G401 (cell line): Measurements from ENCODE around the gene KISS1R. TPM values are rescaled to one million over a fixed set of nuclear protein-coding genes. Genes with fewer than 3 reads are reported as not detected.
"Not testable (repeated sequence)": the region's sequence is repeated elsewhere in the genome, so short reads cannot be mapped to it uniquely, and the experiment has no call there.

ENCODE experiments used
- DNase-seq: peaks from one replicate; pipeline ENCODE4 v3.0.0-alpha.2; 2015; ENCODE audit warnings: low spot score
- in situ Hi-C: cut with HindIII; loops from 2 replicates; pipeline ENCODE4 v1.10.0; 2016; ENCODE audit warnings: low sequenced_read_pairs, mixed read lengths
- total RNA-seq: library from RNA; depleted of rRNA; stranded (reverse); fragments of >200 nt; shearing (Covaris generic); gene quantifications from 2 replicates; pipeline ENCODE4 v1.2.3, GENCODE V29; 2014

KISS1R gene
- total RNA-seq, 1 experiment from 2014 or later = 1.8 TPM

- in situ Hi-C loops = no loop called here
- no peak for DNase-seq
These were observed 28.5 kb downstream of the KISS1R start for GRCh38 chr19:945401-946252.

DNA sequence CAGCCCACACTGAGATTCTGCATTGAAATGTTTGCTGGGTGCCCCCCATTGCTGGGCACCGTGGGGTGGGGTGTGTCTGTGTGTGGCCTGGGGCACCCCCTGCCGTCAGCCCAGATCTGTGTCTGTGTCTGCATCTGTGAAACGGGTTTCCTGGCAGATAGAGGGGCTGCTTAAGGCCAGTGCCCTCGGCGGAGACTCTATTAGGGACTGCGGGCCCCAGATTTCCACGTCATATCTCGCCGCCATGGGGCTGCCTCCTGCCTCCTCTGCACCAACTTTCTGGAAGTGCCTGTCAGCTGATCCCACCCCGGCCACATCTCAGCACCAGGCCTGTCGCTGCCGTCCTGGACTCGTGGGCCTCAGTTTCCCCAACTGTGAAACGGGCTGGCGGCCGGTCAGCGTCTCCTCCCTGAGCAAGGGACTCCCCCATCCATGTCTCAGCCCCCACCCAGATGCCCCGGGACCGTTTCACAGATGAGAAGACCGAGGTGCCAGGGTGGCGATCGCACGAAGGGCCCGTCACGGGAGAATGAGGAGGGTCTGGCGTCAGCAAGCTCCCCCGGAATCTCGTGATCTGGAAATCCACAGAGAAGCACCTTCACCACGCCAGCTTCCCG, 30.1 kb downstream of the KISS1R start:
- DNase-seq = no peak
- in situ Hi-C loops = no loop called here

- in situ Hi-C loops = no loop called here
These were observed 30.8 kb downstream of the KISS1R start for GRCh38 chr19:947707-948539.

GRCh38 chr19:948842-949496, 31.8 kb downstream of the KISS1R start:
- DNase-seq = no peak
- in situ Hi-C loops = no loop called here

More at GRCh38 chr19:947707-948539, 30.8 kb downstream of the KISS1R start:
- no peak for DNase-seq

- in situ Hi-C loops = no loop called here
- DNase-seq = no peak
These were observed 33.4 kb downstream of the KISS1R start for GRCh38 chr19:950352-951066.

GRCh38 chr19:952049-952679, 35.0 kb downstream of the KISS1R start:
- in situ Hi-C loops = no loop called here
- no peak for DNase-seq

DNA sequence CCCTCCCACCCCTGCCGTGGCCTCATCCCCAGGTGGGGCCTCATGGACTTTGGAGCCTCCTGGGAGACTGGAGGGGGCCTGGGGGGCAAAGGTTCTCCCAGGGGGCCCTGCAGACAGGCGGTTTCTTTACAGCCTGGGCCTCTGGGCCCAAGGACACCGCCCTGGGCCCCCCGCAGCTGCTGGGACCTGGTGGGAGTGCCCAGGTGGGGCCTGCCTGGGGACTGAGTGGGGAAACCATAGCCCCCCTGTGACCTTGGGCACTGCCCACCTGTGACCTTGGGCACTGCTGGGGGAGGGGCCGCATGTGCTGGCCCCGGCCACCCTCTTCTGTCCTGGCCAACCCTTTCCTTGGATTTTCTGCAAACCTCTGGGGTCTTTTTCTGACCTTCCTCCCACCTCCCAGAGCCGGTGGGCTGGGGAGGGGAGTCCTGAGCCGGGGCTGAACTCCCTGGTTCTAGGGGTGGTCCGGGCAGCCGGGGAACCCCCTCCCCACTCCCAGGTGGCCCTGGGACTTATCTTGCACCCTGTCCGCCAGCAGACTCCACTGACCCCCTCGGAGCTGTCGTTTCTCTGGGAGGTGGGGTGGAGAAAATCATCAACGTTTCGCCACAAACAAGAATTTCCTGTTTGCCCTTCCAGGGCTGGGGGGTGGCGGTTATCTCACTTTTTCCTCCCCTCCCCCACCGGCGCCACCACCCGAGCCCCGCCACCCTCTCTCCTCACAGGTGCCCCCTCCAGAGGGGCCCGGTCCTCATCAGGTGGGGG, 35.7 kb downstream of the KISS1R start:
- in situ Hi-C loops = no loop called here
- no peak for DNase-seq

- no peak for DNase-seq
- in situ Hi-C loops = no loop called here
These were observed 36.5 kb downstream of the KISS1R start for GRCh38 chr19:953445-954271.

GRCh38 chr19:954272-954671, 37.1 kb downstream of the KISS1R start:
- in situ Hi-C loops = no loop called here
- DNase-seq = no peak

DNA sequence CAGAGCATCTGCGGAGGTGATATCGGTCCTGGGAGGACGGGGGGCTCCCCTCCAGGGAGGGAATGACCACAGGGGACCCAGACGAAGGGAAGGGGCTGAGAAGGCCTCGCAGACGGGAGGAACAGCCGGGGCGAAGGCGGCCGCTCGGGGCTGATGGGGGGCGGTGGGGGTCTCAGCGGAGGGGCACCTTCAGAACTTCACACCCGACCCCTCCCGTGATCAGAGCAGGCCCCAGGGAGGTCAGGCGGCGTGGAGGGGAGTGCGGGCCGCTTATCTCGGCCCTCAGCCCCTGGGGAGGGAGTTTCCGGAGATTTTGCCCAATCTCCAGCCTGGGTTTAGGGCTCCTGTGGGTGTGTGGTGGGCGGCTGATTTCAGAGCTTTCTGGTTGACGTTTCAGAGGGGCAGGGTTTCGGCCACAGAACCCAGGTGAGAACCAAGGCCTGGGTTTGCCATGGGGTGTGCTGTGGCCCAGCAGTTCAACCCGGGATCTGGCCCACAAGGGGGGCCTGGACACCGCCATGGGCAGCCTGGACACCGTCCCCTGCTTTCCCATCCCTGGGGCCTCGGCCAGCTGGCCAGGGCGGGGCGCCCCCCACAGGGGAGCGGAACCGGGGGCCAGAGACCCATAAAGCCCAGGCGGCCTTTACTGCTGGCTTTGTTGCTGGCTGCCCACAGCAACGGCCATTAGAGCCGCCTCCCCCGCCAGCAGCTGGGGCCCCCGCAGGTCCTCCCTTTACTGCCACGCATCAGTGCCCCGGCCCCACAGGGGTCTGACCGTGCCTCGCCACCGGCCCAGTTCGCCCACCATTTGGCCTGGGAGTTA, 37.8 kb downstream of the KISS1R start:
- DNase-seq = peak; percentile 15
- in situ Hi-C loops = no loop called here

DNA sequence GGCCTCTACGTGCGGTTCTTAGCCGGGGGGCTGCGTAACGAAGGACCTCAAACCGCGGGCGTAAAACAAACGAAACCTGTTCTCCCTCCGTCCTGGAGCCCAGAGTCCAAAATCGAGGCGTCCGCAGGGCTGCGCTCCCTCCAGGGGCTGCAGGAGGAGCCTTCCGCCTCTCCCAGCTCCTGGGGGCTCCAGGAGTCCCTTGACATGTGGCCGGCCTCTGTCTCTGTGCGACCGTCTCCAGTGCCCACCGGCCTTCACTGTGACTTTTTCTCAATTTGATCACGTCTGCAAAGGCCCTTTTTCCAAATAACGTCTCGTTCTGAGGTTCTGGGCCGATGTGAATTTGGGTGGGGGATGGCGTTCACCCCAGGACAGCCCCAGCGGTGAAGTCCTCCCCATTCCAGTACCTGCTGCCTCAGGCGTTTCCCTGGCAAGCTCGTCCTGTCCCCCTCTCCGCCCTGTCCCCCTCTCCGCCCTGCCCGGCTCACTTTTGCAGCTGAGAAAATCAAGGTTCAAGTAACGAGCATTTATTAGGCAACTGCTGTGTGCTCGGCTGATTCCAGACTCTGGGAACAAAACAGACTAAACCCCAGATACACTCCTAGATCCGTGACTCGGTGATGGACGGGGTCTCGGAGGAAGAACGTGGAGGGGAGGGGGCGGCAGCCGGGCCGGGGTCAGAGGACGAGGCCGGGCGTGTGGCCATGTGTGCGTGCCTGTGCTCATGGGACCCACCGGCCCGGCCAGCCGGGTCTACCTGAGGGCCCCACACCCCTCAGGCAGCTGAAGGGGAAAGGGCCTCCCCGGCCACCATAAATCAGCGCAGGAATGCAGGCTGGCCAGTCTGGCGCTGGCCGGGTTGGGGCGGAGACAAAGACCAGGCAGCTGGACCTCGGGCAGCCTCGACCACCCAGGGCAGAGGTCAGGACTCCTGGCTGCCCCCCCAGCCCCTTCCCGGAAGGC, 39.0 kb downstream of the KISS1R start:
- DNase-seq = peak; percentile 18
- in situ Hi-C loops = no loop called here

GRCh38 chr19:956766-957440, 39.8 kb downstream of the KISS1R start:
- DNase-seq = peak; percentile 46
- in situ Hi-C loops = no loop called here

DNA sequence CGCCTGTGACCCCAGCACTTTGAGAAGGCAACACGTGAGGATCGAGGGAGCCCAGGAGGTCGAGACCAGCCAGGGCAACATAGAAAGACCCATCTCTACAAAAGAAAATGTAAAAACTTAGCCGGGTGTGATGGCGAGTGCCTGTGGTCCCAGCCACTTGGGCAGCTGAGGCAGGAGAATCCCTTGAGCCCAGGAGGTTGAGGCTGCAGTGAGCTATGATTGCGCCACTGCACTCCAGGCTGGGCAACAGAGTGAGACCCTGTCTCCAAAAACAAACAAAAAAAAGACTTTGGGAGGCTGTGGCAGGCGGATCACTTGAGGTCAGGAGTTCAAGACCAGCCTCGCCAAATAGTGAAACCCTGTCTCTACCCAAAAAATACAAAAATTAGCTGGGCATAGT, 40.4 kb downstream of the KISS1R start:
- in situ Hi-C loops, DNase-seq: not testable (repeated sequence)
